ENCODE results near the gene TNNI2. TPM values are rescaled to one million over a fixed set of nuclear protein-coding genes. Genes with fewer than 3 reads are reported as not detected.

The TNNI2 gene
- total and polyA plus RNA-seq, 7 donors: 985 to 6,537 (median 2,859) TPM

GRCh38 chr11:1859004-1859403 is 20.2 kb downstream of the TNNI2 start:
- H3K4me3 ChIP-seq: no peak overlapping the region
- peak in 1 of 2 donors; percentile 38 for DNase-seq
- no peaks in the 10 kb centered on the region for H3K27me3 ChIP-seq (ENCODE audit: insufficient read depth in 3 of 3, low read length in 2 of 3)
- H3K4me1 ChIP-seq: peaks cover 22% of the 10 kb centered on the region
- H3K36me3 ChIP-seq (ENCODE audit: insufficient read depth in 1 of 2, low read depth in 1 of 2): no peaks in the 10 kb centered on the region
- no peak overlapping the region for H3K27ac ChIP-seq
- intact Hi-C loops (cut with DNase I): no loop called here
- WGBS, 3 donors: 85 to 94% (median 92%) methylated on average over 4 of the region's 4 CpGs
- ATAC-seq: no peak
- no peak for TF ChIP-seq CTCF (IDR thresholded peaks at IDR 0.05)
- no peaks in the 10 kb centered on the region for H3K9me3 ChIP-seq

- Histone ChIP-seq H3K9me3 (no peaks in the 10 kb centered on the region), H3K27me3 (ENCODE audit: insufficient read depth in 3 of 3, low read length in 2 of 3) (no peaks in the 10 kb centered on the region), H3K4me1 (peaks cover 29% of the 10 kb centered on the region), H3K4me3 (no peak overlapping the region), H3K27ac (no peak overlapping the region), H3K36me3 (ENCODE audit: insufficient read depth in 1 of 2, low read depth in 1 of 2) (no peaks in the 10 kb centered on the region)
- no peak for TF ChIP-seq CTCF (IDR thresholded peaks at IDR 0.05)
- intact Hi-C loops (cut with DNase I): no loop called here
- no peak for ATAC-seq
- WGBS, 3 donors: 98 to 100% (median 100%) methylated on average over 1 of the region's 1 CpG
- no peak for DNase-seq
These were observed 21.3 kb downstream of the TNNI2 start for GRCh38 chr11:1860108-1860507.

- Histone ChIP-seq H3K27ac (no peak overlapping the region), H3K27me3 (ENCODE audit: insufficient read depth in 3 of 3, low read length in 2 of 3) (no peaks in the 10 kb centered on the region), H3K36me3 (ENCODE audit: insufficient read depth in 1 of 2, low read depth in 1 of 2) (no peaks in the 10 kb centered on the region), H3K9me3 (no peaks in the 10 kb centered on the region), H3K4me1 (peaks cover 22% of the 10 kb centered on the region), H3K4me3 (no peak overlapping the region)
- ATAC-seq (no peak), DNase-seq (no peak)
- intact Hi-C loops (cut with DNase I): no loop called here
- WGBS, 3 donors: 97 to 99% (median 97%) methylated on average over 4 of the region's 4 CpGs
- no peak for TF ChIP-seq CTCF (IDR thresholded peaks at IDR 0.05)
These were observed 22.9 kb downstream of the TNNI2 start for GRCh38 chr11:1861435-1862411.

- DNase-seq (peak; percentile 64 to 73), ATAC-seq (peak in 3 of 4 donors; percentile 45 to 78 (median 58))
- TF ChIP-seq CTCF (IDR thresholded peaks at IDR 0.05): no peak
- Histone ChIP-seq H3K36me3 (ENCODE audit: insufficient read depth in 1 of 2, low read depth in 1 of 2) (no peaks in the 10 kb centered on the region), H3K4me3 (peak overlapping the region; percentile 54), H3K9me3 (no peaks in the 10 kb centered on the region), H3K27me3 (ENCODE audit: insufficient read depth in 3 of 3, low read length in 2 of 3) (no peaks in the 10 kb centered on the region), H3K4me1 (peaks cover 22% of the 10 kb centered on the region), H3K27ac (peak overlapping the region; percentile 71)
- 45 to 62% (median 49%) methylated on average over 14 of the region's 14 CpGs for WGBS, 3 donors
- intact Hi-C loops (cut with DNase I): no loop called here
These were observed 24.0 kb downstream of the TNNI2 start for GRCh38 chr11:1862588-1863351.

Measured in psoas muscle (tissue), 8 donors.